COR-L47 (cell line): ENCODE results near the gene HDX.
A peak's percentile ranks its signal among the peaks of the same experiment; 100 is the strongest.
"Not testable (repeated sequence)": the region's sequence is repeated elsewhere in the genome, so short reads cannot be mapped to it uniquely, and the experiment has no call there.

ENCODE experiments used
- DNase-seq: peaks from one replicate; lab custom pipeline; 2025; lab: John Stamatoyannopoulos, UW

The HDX gene, protein sequence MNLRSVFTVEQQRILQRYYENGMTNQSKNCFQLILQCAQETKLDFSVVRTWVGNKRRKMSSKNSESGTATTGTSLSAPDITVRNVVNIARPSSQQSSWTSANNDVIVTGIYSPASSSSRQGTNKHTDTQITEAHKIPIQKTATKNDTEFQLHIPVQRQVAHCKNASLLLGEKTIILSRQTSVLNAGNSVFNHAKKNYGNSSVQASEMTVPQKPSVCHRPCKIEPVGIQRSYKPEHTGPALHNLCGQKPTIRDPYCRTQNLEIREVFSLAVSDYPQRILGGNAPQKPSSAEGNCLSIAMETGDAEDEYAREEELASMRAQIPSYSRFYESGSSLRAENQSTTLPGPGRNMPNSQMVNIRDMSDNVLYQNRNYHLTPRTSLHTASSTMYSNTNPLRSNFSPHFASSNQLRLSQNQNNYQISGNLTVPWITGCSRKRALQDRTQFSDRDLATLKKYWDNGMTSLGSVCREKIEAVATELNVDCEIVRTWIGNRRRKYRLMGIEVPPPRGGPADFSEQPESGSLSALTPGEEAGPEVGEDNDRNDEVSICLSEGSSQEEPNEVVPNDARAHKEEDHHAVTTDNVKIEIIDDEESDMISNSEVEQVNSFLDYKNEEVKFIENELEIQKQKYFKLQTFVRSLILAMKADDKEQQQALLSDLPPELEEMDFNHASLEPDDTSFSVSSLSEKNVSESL

GRCh38 chrX:84501798-84502628 is at the start of gene HDX:
HDX (minus strand) TSS chrX:84502453; CDS start chrX:84475397, 27,056 bp downstream.
- peak; percentile 78 for DNase-seq

- not testable (repeated sequence) for DNase-seq
Measured at GRCh38 chrX:84541315-84541714, 39.1 kb upstream of the HDX start.

GRCh38 chrX:84537627-84538026 is 35.4 kb upstream of the HDX start:
- not testable (repeated sequence) for DNase-seq

- no peak for DNase-seq
Measured at GRCh38 chrX:84488426-84488825, 13.8 kb downstream of the HDX start.

GRCh38 chrX:84487365-84488353 is 14.6 kb downstream of the HDX start:
- no peak for DNase-seq

- no peak for DNase-seq
Measured at GRCh38 chrX:84479086-84479485, 23.2 kb downstream of the HDX start.

DNA sequence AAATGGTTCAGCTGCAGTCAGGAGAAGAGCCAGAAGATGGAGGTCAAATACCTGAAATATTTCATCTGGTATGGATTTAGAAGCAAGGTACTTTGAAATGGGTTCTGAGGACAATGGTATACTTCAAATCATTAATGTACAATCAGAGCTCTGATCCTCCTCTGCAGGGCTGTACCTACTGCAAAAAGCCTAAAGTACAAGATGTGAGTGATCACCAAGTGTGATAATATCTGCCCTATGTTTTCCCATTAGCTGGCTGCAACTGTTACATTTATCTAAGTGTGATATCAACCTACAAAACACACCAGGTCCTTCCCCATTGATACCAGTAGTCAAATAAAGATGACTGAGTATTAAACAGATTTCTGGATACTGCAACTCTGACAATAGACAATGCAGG is 25.1 kb downstream of the HDX start:
- no peak for DNase-seq

GRCh38 chrX:84475596-84475995 is 26.7 kb downstream of the HDX start:
- no peak for DNase-seq

- no peak for DNase-seq
Measured at GRCh38 chrX:84475101-84475500, 27.2 kb downstream of the HDX start.

DNA sequence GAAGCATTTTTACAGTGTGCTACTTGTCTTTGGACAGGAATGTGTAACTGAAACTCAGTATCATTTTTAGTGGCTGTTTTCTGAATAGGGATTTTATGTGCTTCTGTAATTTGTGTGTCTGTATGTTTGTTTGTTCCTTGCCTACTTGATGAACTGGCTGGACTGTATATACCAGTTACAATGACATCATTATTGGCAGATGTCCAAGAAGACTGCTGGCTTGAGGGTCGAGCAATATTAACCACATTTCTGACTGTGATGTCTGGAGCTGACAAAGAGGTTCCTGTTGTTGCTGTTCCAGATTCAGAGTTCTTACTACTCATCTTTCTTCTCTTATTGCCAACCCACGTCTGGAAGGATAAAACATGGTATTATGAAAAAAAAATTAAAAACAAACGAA is 33.0 kb downstream of the HDX start:
- peak; percentile 5 for DNase-seq

- no peak for DNase-seq
Measured at GRCh38 chrX:84467898-84468297, 34.4 kb downstream of the HDX start.

- DNase-seq, result no peak
Measured at GRCh38 chrX:84453351-84454246, 48.7 kb downstream of the HDX start.

DNA sequence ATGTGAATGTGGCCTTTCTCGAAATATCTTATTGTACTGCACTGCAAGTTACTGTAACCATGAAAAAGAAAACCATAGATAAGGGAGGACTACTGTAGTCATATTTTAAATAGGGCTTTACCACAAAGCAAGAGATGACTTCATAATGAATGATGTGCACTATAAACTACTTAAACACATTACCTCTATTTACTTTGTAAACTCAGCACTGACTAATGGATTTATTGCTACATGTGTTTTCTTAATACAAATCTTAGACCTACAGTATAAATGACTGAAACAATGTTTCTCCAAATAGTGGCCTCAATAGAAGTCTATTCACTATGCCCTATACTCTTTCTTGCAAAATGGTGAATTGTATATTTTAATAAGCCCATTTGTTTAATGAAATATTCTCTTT is 61.1 kb downstream of the HDX start:
- DNase-seq, result no peak

DNA sequence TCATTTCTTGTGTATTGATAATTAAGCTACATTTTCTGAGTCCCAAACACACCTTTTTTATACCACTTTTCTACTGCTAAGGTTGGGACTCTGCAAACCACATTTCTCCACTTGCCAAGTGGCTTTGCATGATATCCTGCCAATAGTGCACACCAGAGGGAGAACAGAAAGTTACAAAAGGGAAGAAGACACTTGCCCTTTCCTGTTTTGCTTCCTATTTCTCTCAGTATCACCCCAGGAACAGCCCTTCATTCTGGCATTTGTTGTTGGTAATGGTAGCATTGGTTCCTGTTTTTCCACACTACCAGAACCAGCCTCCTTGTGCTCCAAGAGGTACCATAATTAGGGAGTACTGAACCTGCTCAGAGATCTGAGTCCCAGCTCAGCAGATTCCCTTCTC is 87.1 kb downstream of the HDX start:
- DNase-seq, result no peak

DNA sequence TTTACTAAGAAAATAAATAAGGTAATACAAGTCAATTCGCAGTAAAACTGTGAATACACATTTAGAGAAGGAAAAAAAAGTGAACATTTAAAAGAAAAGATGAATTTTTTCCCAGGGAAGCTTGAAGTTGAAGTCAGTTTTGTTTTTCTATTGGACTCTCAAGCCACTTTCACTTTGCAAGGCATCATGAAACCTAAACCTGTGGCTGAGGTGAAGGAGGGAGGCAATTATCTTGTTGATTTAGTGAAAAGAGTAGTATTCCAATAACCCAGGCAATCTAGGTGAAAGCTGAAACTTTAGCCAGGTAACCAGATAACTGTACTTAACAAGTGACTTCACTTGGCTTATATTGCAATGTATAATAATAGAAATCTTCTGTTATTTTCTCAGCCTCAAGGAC is 138.6 kb downstream of the HDX start:
- DNase-seq, result no peak

GRCh38 chrX:84363051-84363450 is 139.2 kb downstream of the HDX start:
- DNase-seq, result no peak

- DNase-seq, result no peak
Measured at GRCh38 chrX:84362184-84362838, 139.9 kb downstream of the HDX start.

DNA sequence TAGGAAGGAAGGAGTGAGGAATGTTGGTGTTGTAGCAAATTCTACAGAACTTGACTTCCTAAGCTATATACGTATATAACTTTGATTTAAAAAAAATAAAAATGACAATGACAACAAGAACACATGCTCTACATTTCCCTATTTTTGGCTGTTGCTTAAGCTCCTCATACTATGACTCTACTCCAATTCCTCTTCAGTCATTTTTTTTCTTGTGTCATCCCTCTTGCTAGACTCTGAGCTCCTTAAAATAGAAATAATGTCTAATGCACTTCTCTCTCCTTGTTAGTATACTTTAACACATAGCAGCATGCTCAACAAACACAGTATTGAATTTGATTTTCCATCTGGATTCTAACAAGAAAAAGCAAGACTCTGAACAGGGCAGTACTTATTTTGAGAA is 144.0 kb downstream of the HDX start:
- no peak for DNase-seq

DNA sequence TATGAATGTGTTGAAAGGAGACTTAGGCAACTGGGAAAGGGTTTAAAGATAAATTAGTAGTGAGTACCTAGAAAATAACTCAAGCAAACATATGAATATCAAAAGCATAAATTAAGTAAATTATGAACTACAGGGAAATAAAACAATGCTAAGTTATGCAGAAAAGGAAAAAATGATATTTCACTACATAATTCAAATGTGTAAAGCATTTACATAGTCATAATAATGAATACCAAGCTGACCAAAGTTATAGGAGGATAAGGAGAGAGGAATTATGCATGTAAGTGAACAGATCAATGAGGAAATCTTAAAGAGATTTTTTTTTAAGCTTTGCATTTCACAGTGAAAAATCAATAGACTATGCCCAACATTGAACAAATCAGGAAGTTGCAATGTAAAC is 145.0 kb downstream of the HDX start:
- DNase-seq, result no peak

GRCh38 chrX:84340968-84341367 is 161.3 kb downstream of the HDX start:
- no peak for DNase-seq
